Glutamatergic neuron (in vitro differentiated cells): Measurements from ENCODE around the gene IQCF2. TPM values are rescaled to one million over a fixed set of nuclear protein-coding genes. Genes with fewer than 3 reads are reported as not detected.

Source experiments
- DNase-seq: peaks from one replicate; pipeline ENCODE4 v3.0.0; 2022
- H3K27ac Mint-ChIP-seq: one replicate; pipeline ENCODE4 v1.8.0; 2020; ENCODE audit warnings: mild to moderate bottlenecking, mixed read lengths, inconsistent platforms; ENCODE audit not compliant: unreplicated experiment
- H3K27me3 Mint-ChIP-seq: one replicate; pipeline ENCODE4 v1.8.0; 2020; ENCODE audit warnings: mild to moderate bottlenecking, moderate library complexity, mixed read lengths, inconsistent platforms; ENCODE audit not compliant: unreplicated experiment
- H3K36me3 Mint-ChIP-seq: one replicate; pipeline ENCODE4 v1.8.0; 2020; ENCODE audit warnings: mild to moderate bottlenecking, mixed read lengths, inconsistent platforms; ENCODE audit not compliant: unreplicated experiment
- H3K4me1 Mint-ChIP-seq: one replicate; pipeline ENCODE4 v1.8.0; 2020; ENCODE audit warnings: mild to moderate bottlenecking, low read depth, mixed read lengths, inconsistent platforms; ENCODE audit not compliant: unreplicated experiment
- H3K4me3 Mint-ChIP-seq: one replicate; pipeline ENCODE4 v1.8.0; 2020; ENCODE audit warnings: mild to moderate bottlenecking, mixed read lengths, inconsistent platforms; ENCODE audit not compliant: unreplicated experiment
- H3K9me3 Mint-ChIP-seq: one replicate; pipeline ENCODE4 v1.8.0; 2020; ENCODE audit warnings: mild to moderate bottlenecking, moderate library complexity, mixed read lengths, inconsistent platforms; ENCODE audit not compliant: unreplicated experiment
- total RNA-seq: library from RNA; stranded (reverse); fragmentation: NEBNext Ultra II Directional; extraction: Animal tissue kit (Norgen Biotek cat#: 25700); gene quantifications from one replicate; pipeline ENCODE4 v1.2.1, GENCODE V29; 2021; ENCODE audit not compliant: unreplicated experiment
- TF ChIP-seq, protein P1 (sequence below): fragments of 200-600 bp; sonication (generic); IDR thresholded peaks from one replicate; pipeline ENCODE4 v1.5.0; 2021; ENCODE audit not compliant: partially characterized antibody, unreplicated experiment

IQCF2 gene
- total RNA-seq, 1 donor from 2014 or later = not detected

DNA sequence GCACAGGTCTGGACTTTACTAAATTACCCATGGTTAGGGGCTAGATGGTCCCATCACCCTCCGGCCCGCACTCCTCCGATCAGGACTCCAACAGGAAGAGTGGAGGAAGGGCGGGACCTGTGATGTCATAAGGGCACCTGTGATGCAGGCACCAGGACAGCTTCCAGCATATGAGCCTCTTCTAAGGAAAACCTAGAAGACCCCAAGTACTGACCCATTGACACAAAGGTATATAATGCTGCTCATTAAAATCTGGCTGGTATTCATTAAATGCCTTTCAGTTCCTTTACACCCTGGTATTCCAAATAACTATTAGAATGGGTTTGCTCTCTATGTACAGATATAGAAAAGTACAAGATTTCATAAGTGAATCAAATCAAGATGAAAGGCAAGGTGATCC lies 14.1 kb downstream of the IQCF2 start, which contains the start of gene IQCF5:
Gene IQCF5, minus strand, starts transcription at position 101 of the 400 bp plus-strand sequence. Its CDS starts 70 bp downstream, at position 31.
- Mint-ChIP-seq H3K27ac (no peak within 1 kb of the TSS), H3K4me3 (no peak within 1 kb of the TSS), H3K27me3 (peaks cover 2% of the 10 kb centered on the region), H3K4me1 (no peaks in the 10 kb centered on the region), H3K9me3 (no peaks in the 10 kb centered on the region), H3K36me3 (peaks cover 6% of the 10 kb centered on the region)
- TF ChIP-seq, protein P1, sequence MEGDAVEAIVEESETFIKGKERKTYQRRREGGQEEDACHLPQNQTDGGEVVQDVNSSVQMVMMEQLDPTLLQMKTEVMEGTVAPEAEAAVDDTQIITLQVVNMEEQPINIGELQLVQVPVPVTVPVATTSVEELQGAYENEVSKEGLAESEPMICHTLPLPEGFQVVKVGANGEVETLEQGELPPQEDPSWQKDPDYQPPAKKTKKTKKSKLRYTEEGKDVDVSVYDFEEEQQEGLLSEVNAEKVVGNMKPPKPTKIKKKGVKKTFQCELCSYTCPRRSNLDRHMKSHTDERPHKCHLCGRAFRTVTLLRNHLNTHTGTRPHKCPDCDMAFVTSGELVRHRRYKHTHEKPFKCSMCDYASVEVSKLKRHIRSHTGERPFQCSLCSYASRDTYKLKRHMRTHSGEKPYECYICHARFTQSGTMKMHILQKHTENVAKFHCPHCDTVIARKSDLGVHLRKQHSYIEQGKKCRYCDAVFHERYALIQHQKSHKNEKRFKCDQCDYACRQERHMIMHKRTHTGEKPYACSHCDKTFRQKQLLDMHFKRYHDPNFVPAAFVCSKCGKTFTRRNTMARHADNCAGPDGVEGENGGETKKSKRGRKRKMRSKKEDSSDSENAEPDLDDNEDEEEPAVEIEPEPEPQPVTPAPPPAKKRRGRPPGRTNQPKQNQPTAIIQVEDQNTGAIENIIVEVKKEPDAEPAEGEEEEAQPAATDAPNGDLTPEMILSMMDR = no peak
- no peak for DNase-seq

DNA sequence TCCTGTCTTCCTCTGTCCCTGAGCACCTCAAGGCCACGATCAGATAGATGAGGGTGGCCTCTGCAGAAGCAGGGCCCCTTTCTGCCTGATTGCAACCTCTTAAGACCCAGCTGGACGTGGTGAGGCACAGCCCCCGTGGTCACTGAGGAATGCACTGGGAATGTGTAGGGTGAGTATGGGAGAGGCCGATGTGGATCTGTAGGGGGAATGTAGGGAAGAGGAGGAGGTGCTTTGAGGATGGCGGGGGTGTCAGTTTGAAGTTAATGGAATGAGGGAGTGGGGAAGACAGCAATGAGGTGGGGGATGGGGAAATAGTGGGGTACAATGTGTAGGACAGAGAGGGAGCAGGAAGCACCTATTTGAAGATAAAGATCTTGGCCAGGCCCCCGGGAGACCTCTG lies 14.8 kb downstream of the IQCF2 start:
- no peaks in the 10 kb centered on the region for H3K9me3 Mint-ChIP-seq
- no peak overlapping the region for H3K27ac Mint-ChIP-seq
- no peak overlapping the region for H3K4me3 Mint-ChIP-seq
- TF ChIP-seq, protein P1 = no peak
- H3K36me3 Mint-ChIP-seq = peaks cover 6% of the 10 kb centered on the region
- no peaks in the 10 kb centered on the region for H3K4me1 Mint-ChIP-seq
- no peak for DNase-seq
- peaks cover 2% of the 10 kb centered on the region for H3K27me3 Mint-ChIP-seq

DNA sequence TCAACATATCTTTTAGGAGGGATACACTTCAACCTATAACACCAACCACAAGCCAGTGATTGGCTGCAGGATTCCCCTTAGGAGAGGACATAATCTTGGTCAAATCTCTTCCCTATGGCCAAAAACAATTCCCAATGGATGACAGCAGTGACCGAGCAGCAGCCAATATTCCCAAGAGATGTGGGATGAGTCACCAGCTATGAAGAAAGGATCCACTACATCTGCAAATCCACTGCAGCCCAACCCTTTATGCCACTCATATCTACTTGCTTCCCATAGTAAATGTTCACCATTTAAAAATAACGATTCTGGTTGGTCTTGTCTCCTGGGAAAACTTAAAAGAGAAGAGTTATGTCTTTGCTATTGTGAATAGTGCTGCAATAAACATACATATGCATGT lies 18.5 kb downstream of the IQCF2 start:
- Mint-ChIP-seq H3K36me3 (peaks cover 6% of the 10 kb centered on the region), H3K9me3 (no peaks in the 10 kb centered on the region), H3K27me3 (peaks cover 2% of the 10 kb centered on the region), H3K27ac (no peak overlapping the region), H3K4me3 (no peak overlapping the region), H3K4me1 (no peaks in the 10 kb centered on the region)
- TF ChIP-seq, protein P1 = no peak
- no peak for DNase-seq

DNA sequence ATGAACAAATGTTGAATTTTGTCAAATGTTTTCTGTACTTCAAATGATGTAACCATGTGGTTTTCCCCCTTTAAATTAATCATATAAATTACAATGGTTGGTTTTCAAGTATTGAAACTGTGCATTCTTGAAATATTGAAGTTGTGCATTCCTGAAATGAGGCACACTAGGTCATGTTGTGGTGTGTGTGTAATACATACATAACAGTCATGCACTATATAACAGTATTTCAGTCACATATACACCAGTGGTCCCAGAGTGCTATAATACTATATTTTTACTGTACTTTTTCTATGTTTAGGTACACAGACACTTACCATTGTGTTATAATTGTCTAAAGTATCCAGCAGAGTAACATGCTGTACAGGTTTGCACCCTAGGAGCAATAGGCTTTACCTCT lies 25.0 kb downstream of the IQCF2 start:
- Mint-ChIP-seq H3K9me3 (no peaks in the 10 kb centered on the region), H3K27me3 (peaks cover 3% of the 10 kb centered on the region), H3K36me3 (no peaks in the 10 kb centered on the region), H3K4me1 (no peaks in the 10 kb centered on the region), H3K27ac (no peak overlapping the region), H3K4me3 (no peak overlapping the region)
- DNase-seq = no peak
- TF ChIP-seq, protein P1 = no peak

DNA sequence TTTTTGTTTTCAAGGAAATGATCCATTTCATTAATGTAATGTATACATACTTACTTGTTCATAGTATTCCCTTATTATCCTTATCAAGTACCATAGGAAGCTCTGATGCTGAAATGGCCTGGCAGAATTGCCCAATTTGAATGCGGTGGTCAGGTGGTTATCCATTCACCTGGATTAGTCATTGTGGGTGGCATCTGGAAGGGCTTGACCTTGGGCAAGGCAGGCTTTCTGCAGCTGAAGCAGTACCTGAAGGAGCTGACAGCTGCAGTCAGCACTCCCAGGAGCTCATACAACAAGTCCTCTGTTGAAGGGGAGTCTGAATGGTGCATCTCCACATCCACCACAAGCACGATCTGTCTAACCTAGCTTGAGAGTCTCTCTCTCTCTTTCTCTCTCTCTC lies 26.2 kb downstream of the IQCF2 start:
- TF ChIP-seq, protein P1 = no peak
- peaks cover 5% of the 10 kb centered on the region for H3K27me3 Mint-ChIP-seq
- H3K27ac Mint-ChIP-seq = no peak overlapping the region

More for the DNA sequence above, 26.2 kb downstream of the IQCF2 start:
- no peak for DNase-seq
- H3K4me3 Mint-ChIP-seq = no peak overlapping the region
- H3K4me1 Mint-ChIP-seq = no peaks in the 10 kb centered on the region
- no peaks in the 10 kb centered on the region for H3K9me3 Mint-ChIP-seq
- H3K36me3 Mint-ChIP-seq = no peaks in the 10 kb centered on the region
